ENCODE data around the gene KCND2.

The KCND2 gene

DNA sequence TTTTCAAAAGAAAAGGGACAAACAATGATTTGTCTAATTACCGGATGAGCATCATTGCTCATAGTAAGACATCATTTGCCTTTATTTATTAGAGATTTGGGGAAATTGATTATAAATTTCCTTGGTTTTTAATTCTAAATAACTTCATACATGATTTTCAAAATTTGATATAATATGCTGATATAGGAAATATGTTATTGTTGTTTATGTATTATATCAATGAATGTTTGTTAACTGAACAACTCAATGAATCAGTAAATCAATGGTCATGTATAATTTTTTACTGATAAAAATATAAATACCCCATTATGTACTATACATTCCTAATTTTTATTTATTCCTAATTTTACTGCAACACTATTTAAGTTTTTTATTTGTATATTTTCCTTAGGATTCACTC is 327.6 kb downstream of the KCND2 start:
- Histone ChIP-seq H3K9ac (no peak overlapping the region), H3K4me1 (no peaks in the 10 kb centered on the region), H4K20me1 (no peaks in the 10 kb centered on the region), H3K36me3 (no peaks in the 10 kb centered on the region), H3K4me2 (no peak overlapping the region), H3K9me3 (no peaks in the 10 kb centered on the region), H3K4me3 (no peak overlapping the region), H3K27ac (no peak overlapping the region), H3K27me3 (no peaks in the 10 kb centered on the region)
- TF ChIP-seq Cebpa-rat (IDR thresholded peaks at IDR 0.05), result no peak

DNA sequence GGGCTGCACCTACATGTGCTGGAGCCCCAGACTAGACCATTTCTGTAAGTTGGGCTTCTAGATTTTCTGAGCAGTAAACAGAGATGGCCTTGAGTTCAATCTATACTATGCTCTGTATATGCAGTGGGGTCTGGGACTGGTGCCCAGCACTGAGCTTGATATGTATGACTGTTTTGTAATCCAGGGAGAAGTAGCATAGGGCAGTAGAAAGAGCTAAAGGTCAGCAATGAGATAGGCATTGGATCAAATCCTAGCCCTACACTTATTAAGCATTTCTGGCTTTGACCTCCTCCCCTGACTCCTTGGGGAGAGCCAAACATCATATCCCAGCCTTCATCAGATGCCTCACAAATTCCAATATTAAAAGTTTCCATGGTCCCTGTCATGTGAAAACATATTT is 330.4 kb downstream of the KCND2 start:
- no peak overlapping the region for H3K9ac ChIP-seq
- no peaks in the 10 kb centered on the region for H3K36me3 ChIP-seq
- H3K4me2 ChIP-seq, result no peak overlapping the region
- no peaks in the 10 kb centered on the region for H3K27me3 ChIP-seq
- H3K4me3 ChIP-seq, result no peak overlapping the region
- no peaks in the 10 kb centered on the region for H3K4me1 ChIP-seq
- no peaks in the 10 kb centered on the region for H3K9me3 ChIP-seq
- TF ChIP-seq Cebpa-rat (IDR thresholded peaks at IDR 0.05), result no peak
- no peak overlapping the region for H3K27ac ChIP-seq
- H4K20me1 ChIP-seq, result no peaks in the 10 kb centered on the region

DNA sequence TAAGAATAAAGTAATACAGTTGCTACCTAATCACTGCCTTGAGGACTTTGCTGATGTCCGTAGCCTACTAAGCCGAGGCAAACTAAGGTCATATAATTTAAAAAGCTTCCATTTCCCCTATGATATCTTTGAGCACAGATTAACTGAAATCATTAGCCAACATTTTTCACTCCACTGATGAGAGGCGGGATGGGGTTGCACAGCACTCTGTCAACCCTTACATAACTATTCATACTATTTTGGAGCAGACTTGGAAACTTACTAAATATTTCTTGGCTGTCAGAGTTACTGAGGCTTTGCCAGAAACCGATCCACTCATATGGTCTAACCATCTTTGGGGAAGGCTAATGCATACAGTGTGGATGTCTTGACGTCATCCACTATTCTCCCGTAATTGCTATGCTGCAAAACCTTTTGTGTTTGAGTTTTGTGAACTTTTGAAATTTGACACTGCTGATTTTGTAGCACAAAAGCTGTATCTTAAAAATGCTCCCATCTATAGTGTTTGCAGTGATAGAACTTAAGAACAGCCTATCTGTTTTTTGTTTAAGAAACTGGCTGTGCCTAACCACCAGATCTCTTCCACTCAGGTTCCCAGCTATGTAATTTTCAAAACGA is 336.3 kb downstream of the KCND2 start:
- no peaks in the 10 kb centered on the region for H3K9me3 ChIP-seq
- H3K27ac ChIP-seq, result no peak overlapping the region
- H3K4me1 ChIP-seq, result no peaks in the 10 kb centered on the region
- no peak overlapping the region for H3K4me3 ChIP-seq
- no peaks in the 10 kb centered on the region for H3K36me3 ChIP-seq
- H3K9ac ChIP-seq, result no peak overlapping the region
- H3K4me2 ChIP-seq, result no peak overlapping the region
- no peak for TF ChIP-seq Cebpa-rat (IDR thresholded peaks at IDR 0.05)
- no peaks in the 10 kb centered on the region for H4K20me1 ChIP-seq
- H3K27me3 ChIP-seq, result no peaks in the 10 kb centered on the region

DNA sequence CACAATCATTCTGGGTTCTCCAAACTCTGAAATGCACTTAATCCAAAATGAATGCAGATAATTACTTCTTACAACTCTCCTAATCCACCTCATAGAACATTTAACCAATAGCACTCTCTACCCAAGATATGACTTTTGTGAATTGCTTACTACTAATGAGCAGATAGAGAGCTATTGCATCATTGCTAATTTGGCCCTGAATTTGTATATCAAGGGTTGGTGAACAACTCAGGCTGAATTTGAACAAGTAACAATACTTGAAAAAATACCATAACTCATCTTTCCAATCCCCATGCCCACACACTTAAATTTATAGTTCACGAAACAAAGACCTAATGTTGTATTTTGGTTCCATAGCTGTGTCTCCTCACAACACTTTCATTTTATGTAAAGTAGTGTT is 339.0 kb downstream of the KCND2 start:
- Histone ChIP-seq H4K20me1 (no peaks in the 10 kb centered on the region), H3K4me3 (no peak overlapping the region), H3K4me2 (no peak overlapping the region), H3K27me3 (no peaks in the 10 kb centered on the region), H3K9ac (no peak overlapping the region), H3K4me1 (no peaks in the 10 kb centered on the region), H3K27ac (no peak overlapping the region), H3K36me3 (no peaks in the 10 kb centered on the region), H3K9me3 (no peaks in the 10 kb centered on the region)
- no peak for TF ChIP-seq Cebpa-rat (IDR thresholded peaks at IDR 0.05)

DNA sequence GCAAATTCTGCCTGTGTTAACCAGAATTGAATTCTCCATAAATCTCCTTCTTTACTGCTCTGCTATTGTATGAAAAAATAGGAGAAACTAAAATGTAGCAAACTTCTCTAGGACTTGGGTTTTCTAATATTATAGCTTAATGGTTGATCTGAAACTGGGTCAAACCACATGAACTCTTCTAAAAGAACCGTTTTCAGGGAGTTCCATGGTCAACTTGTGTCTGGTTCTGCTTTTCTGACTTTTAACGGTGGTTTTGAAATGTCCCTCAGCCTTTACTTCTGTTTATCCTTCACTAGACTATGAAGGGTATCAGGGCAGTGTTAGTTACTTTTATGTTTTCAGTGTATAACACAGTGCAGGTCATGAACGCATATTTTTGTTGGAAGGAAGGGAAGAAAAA is 342.7 kb downstream of the KCND2 start:
- no peaks in the 10 kb centered on the region for H3K4me1 ChIP-seq
- no peaks in the 10 kb centered on the region for H4K20me1 ChIP-seq
- H3K9me3 ChIP-seq, result no peaks in the 10 kb centered on the region
- no peak overlapping the region; the same call in 1 of the 2 replicates for H3K4me2 ChIP-seq
- no peak overlapping the region for H3K4me3 ChIP-seq
- H3K9ac ChIP-seq, result no peak overlapping the region
- H3K36me3 ChIP-seq, result no peaks in the 10 kb centered on the region
- H3K27ac ChIP-seq, result no peak overlapping the region
- no peak for TF ChIP-seq Cebpa-rat (IDR thresholded peaks at IDR 0.05)
- no peaks in the 10 kb centered on the region for H3K27me3 ChIP-seq

DNA sequence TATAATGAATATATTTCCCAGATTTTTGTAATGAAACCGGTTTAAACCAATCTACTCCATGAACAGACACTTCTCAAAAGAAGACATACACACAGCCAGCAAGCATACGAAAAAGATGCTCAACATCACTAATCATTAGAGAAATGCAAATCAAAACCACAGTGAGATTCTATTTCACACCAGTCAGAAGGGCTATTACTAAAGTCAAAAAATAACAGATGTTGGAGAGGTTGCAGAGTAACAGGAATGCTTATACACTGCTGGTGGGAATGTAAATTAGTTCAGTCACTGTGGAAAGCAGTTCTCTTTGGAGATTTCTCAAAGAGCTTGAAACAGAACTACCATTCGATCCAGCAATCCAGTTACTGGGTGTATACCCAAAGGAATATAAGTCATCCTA is 344.3 kb downstream of the KCND2 start:
- Histone ChIP-seq H3K9me3 (no peaks in the 10 kb centered on the region), H3K27me3 (no peaks in the 10 kb centered on the region), H3K4me3 (no peak overlapping the region), H3K9ac (no peak overlapping the region), H3K4me1 (no peaks in the 10 kb centered on the region), H3K36me3 (no peaks in the 10 kb centered on the region), H3K4me2 (no peak overlapping the region), H4K20me1 (no peaks in the 10 kb centered on the region), H3K27ac (no peak overlapping the region)
- no peak for TF ChIP-seq Cebpa-rat (IDR thresholded peaks at IDR 0.05)

DNA sequence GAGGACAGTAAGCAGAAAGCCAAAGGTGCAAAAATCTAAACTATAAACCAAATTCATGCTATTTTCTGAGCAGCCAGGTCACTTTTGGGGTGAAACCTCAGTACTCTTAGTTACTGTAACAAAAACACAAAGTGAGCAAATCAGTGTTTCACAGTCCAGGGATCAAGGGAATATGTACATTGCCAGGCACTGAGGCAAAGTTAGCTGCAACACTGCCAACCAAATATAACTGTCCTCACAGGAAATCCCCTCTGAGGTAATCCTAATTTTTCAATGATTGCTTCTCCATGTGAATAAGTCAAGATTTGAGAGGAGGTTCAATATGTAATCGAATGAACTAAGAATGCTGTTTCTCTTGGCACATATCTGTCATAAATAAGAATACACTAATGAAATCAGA is 355.3 kb downstream of the KCND2 start:
- no peak overlapping the region for H3K4me3 ChIP-seq
- no peaks in the 10 kb centered on the region for H3K36me3 ChIP-seq
- no peak for TF ChIP-seq Cebpa-rat (IDR thresholded peaks at IDR 0.05)
- H3K27me3 ChIP-seq, result no peaks in the 10 kb centered on the region
- H3K9me3 ChIP-seq, result no peaks in the 10 kb centered on the region
- no peak overlapping the region for H3K9ac ChIP-seq
- peaks cover 8% of the 10 kb centered on the region; the same call in 1 of the 2 replicates for H3K4me1 ChIP-seq
- H3K27ac ChIP-seq, result no peak overlapping the region
- no peaks in the 10 kb centered on the region for H4K20me1 ChIP-seq
- H3K4me2 ChIP-seq, result no peak overlapping the region

DNA sequence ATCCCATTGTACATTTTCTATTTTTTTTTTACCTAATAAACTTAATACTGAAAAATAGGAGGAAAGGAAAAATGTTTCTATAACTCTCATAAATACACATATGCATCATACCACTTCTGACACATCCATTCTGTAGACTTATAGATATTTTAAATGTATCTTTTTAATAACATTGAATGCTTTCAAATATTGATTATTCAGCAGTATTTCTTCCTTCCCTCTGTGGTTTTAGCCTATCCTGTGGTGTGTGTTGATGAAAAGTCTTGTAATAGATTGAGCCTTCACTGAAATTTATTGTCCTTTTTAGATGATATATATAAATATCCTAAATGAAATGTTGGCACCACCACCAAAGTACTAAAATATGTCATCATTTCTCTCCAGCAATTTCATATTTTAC is 366.9 kb downstream of the KCND2 start:
- no peaks in the 10 kb centered on the region for H3K36me3 ChIP-seq
- TF ChIP-seq Cebpa-rat (IDR thresholded peaks at IDR 0.05), result no peak
- no peak overlapping the region for H3K4me3 ChIP-seq
- no peaks in the 10 kb centered on the region for H4K20me1 ChIP-seq
- H3K9ac ChIP-seq, result no peak overlapping the region
- H3K27me3 ChIP-seq, result no peaks in the 10 kb centered on the region
- no peaks in the 10 kb centered on the region for H3K9me3 ChIP-seq
- H3K27ac ChIP-seq, result no peak overlapping the region
- H3K4me1 ChIP-seq, result no peaks in the 10 kb centered on the region
- H3K4me2 ChIP-seq, result no peak overlapping the region

DNA sequence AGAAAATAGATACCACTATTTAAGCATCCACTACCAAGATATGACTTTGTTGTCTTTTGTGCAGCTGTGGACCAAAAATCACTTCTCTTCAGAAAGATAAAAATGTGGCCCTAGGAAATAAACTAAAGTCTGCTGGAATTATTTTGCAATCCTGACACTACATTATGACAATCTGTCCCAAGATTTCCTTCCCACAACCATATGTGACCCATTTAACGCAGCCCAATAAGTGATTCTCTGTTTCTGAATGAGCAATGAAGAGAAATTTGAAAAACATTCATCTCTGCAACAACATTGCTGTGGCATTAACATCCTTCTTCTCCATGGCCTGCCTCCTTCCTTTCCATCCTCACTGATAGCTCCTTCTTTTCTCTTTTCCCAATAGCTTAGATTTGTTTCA is 373.0 kb downstream of the KCND2 start:
- H3K36me3 ChIP-seq, result no peaks in the 10 kb centered on the region
- H4K20me1 ChIP-seq, result no peaks in the 10 kb centered on the region
- H3K9me3 ChIP-seq, result no peaks in the 10 kb centered on the region
- H3K4me1 ChIP-seq, result no peaks in the 10 kb centered on the region
- H3K27ac ChIP-seq, result no peak overlapping the region
- no peaks in the 10 kb centered on the region for H3K27me3 ChIP-seq
- no peak overlapping the region for H3K4me3 ChIP-seq
- H3K9ac ChIP-seq, result no peak overlapping the region
- TF ChIP-seq Cebpa-rat (IDR thresholded peaks at IDR 0.05), result no peak
- H3K4me2 ChIP-seq, result no peak overlapping the region

DNA sequence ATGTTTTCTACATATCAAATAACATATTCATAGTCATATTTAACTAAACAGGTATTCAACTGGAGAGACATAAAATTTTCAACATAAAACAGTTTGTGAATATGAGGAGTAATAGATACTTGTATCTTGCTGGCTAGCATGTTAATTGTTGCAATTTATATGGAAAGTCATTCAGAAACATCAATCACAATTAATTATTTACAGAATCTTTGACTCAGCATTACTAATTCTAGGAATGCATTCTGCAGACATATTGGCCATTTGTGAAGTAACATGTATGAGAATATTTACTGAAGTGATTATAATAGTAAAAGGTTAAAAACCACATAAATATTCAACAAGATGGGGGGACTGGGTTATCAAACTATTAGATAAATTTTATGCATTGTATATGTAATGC is 381.3 kb downstream of the KCND2 start:
- no peaks in the 10 kb centered on the region for H3K4me1 ChIP-seq
- H3K9me3 ChIP-seq, result no peaks in the 10 kb centered on the region
- H3K27me3 ChIP-seq, result no peaks in the 10 kb centered on the region
- H3K27ac ChIP-seq, result no peak overlapping the region
- H3K36me3 ChIP-seq, result no peaks in the 10 kb centered on the region
- H3K4me2 ChIP-seq, result no peak overlapping the region
- no peak overlapping the region for H3K4me3 ChIP-seq
- no peak overlapping the region for H3K9ac ChIP-seq
- TF ChIP-seq Cebpa-rat (IDR thresholded peaks at IDR 0.05), result no peak
- no peaks in the 10 kb centered on the region for H4K20me1 ChIP-seq

DNA sequence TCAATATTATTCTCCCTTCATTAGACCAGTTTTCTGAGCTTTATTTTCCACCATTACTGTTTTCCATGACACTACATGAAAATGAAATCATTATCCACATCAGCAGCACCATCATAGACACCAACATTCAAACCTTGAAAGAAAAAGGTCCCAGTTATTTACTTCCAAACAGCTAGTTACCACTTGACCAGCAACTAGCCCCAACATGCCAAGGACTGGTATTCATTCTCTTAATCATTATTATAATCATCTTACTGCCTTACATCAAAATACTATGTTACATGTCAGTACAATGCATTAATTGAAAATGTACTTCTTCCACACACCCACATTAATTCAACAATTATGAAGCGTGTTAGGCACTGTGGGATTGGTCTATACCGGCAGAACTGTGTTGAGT is 385.5 kb downstream of the KCND2 start:
- TF ChIP-seq Cebpa-rat (IDR thresholded peaks at IDR 0.05), result no peak
- no peaks in the 10 kb centered on the region for H3K9me3 ChIP-seq
- H3K4me2 ChIP-seq, result no peak overlapping the region
- no peaks in the 10 kb centered on the region for H3K36me3 ChIP-seq
- H3K27ac ChIP-seq, result no peak overlapping the region
- H3K9ac ChIP-seq, result no peak overlapping the region
- H3K4me1 ChIP-seq, result no peaks in the 10 kb centered on the region
- no peaks in the 10 kb centered on the region for H4K20me1 ChIP-seq
- no peaks in the 10 kb centered on the region for H3K27me3 ChIP-seq
- no peak overlapping the region for H3K4me3 ChIP-seq
